ENCODE measurements around the gene DHRS4.
"Not testable (repeated sequence)": the region's sequence is repeated elsewhere in the genome, so short reads cannot be mapped to it uniquely, and the experiment has no call there.

The DHRS4 gene

GRCh38 chr14:23984891-23985602 lies 31.5 kb downstream of the DHRS4 start:
- no peak for ATAC-seq (replicated peaks)

GRCh38 chr14:23988223-23988606 lies 34.6 kb downstream of the DHRS4 start:
- H3K27ac Mint-ChIP-seq: peak overlapping the region; percentile 14
- ATAC-seq (replicated peaks): peak; percentile 17 to 23
- not testable (repeated sequence) for H3K36me3 Mint-ChIP-seq

More at GRCh38 chr14:23984891-23985602, 31.5 kb downstream of the DHRS4 start:
- H3K4me1 Mint-ChIP-seq: peaks cover 17 to 26% of the 10 kb centered on the region in 2 donors
- no peak overlapping the region for H3K4me3 Mint-ChIP-seq
- no peaks in the 10 kb centered on the region for H3K27me3 Mint-ChIP-seq
- no peaks in the 10 kb centered on the region for H3K9me3 Mint-ChIP-seq
- no peak overlapping the region for H3K27ac Mint-ChIP-seq
- peaks cover 8% of the 10 kb centered on the region in 2 donors for H3K36me3 Mint-ChIP-seq
- DNase-seq: no peak

GRCh38 chr14:23988607-23989363 lies 35.2 kb downstream of the DHRS4 start, which contains the start of gene DHRS4L2:
Gene DHRS4L2, plus strand, starts transcription at chr14:23988929. Its CDS starts 19 bp downstream, at chr14:23988948.
- Mint-ChIP-seq H3K27ac (peak within 1 kb of the TSS; percentile 86), H3K4me3 (peak within 1 kb of the TSS; percentile 81 to 84), H3K4me1 (peaks cover 12 to 20% of the 10 kb centered on the region in 2 donors)
- H3K9me3 Mint-ChIP-seq, H3K36me3 Mint-ChIP-seq, H3K27me3 Mint-ChIP-seq: not testable (repeated sequence)
- peak; percentile 95 to 97 for ATAC-seq (replicated peaks)
- DNase-seq: peak; percentile 72

More at GRCh38 chr14:23988223-23988606, 34.6 kb downstream of the DHRS4 start:
- H3K27me3 Mint-ChIP-seq, H3K9me3 Mint-ChIP-seq, DNase-seq: not testable (repeated sequence)
- peaks cover 12 to 20% of the 10 kb centered on the region in 2 donors for H3K4me1 Mint-ChIP-seq
- H3K4me3 Mint-ChIP-seq: peak overlapping the region; percentile 81 to 84

GRCh38 chr14:23989734-23990445 lies 36.3 kb downstream of the DHRS4 start:
- peak overlapping the region; percentile 86 for H3K27ac Mint-ChIP-seq
- H3K9me3 Mint-ChIP-seq; H3K36me3 Mint-ChIP-seq; DNase-seq; H3K27me3 Mint-ChIP-seq; ATAC-seq (replicated peaks): not testable (repeated sequence)
- H3K4me1 Mint-ChIP-seq: peaks cover 12 to 20% of the 10 kb centered on the region in 2 donors
- peak overlapping the region; percentile 81 to 84 for H3K4me3 Mint-ChIP-seq

GRCh38 chr14:23990961-23991360 lies 37.4 kb downstream of the DHRS4 start:
- H3K27me3 Mint-ChIP-seq; H3K9me3 Mint-ChIP-seq; ATAC-seq (replicated peaks); DNase-seq; H3K36me3 Mint-ChIP-seq; H3K27ac Mint-ChIP-seq; H3K4me3 Mint-ChIP-seq: not testable (repeated sequence)
- peaks cover 12 to 20% of the 10 kb centered on the region in 2 donors for H3K4me1 Mint-ChIP-seq

GRCh38 chr14:23993042-23993441 lies 39.5 kb downstream of the DHRS4 start:
- DNase-seq; H3K36me3 Mint-ChIP-seq; ATAC-seq (replicated peaks); H3K27me3 Mint-ChIP-seq; H3K27ac Mint-ChIP-seq; H3K9me3 Mint-ChIP-seq; H3K4me3 Mint-ChIP-seq: not testable (repeated sequence)
- peaks cover 11 to 17% of the 10 kb centered on the region in 2 donors for H3K4me1 Mint-ChIP-seq

GRCh38 chr14:23996009-23996408 lies 42.4 kb downstream of the DHRS4 start:
- ATAC-seq (replicated peaks); H3K4me3 Mint-ChIP-seq; H3K27me3 Mint-ChIP-seq; H3K36me3 Mint-ChIP-seq; H3K4me1 Mint-ChIP-seq; DNase-seq; H3K9me3 Mint-ChIP-seq; H3K27ac Mint-ChIP-seq: not testable (repeated sequence)

- not testable (repeated sequence) for H3K27ac Mint-ChIP-seq; H3K27me3 Mint-ChIP-seq; ATAC-seq (replicated peaks); H3K4me1 Mint-ChIP-seq; H3K36me3 Mint-ChIP-seq; H3K4me3 Mint-ChIP-seq; DNase-seq; H3K9me3 Mint-ChIP-seq
These were observed 43.3 kb downstream of the DHRS4 start for GRCh38 chr14:23996825-23997224.

- not testable (repeated sequence) for H3K4me3 Mint-ChIP-seq; DNase-seq; H3K9me3 Mint-ChIP-seq; H3K4me1 Mint-ChIP-seq; H3K27ac Mint-ChIP-seq; ATAC-seq (replicated peaks); H3K27me3 Mint-ChIP-seq; H3K36me3 Mint-ChIP-seq
These were observed 46.1 kb downstream of the DHRS4 start for GRCh38 chr14:23999640-24000039.

GRCh38 chr14:24001078-24001477 lies 47.5 kb downstream of the DHRS4 start:
- H3K4me1 Mint-ChIP-seq, H3K4me3 Mint-ChIP-seq, H3K27me3 Mint-ChIP-seq, DNase-seq, H3K36me3 Mint-ChIP-seq, H3K9me3 Mint-ChIP-seq: not testable (repeated sequence)
- peak; percentile 59 to 72 for ATAC-seq (replicated peaks)
- peak overlapping the region; percentile 67 for H3K27ac Mint-ChIP-seq

- H3K36me3 Mint-ChIP-seq, DNase-seq, H3K4me3 Mint-ChIP-seq, H3K27me3 Mint-ChIP-seq, H3K27ac Mint-ChIP-seq, H3K4me1 Mint-ChIP-seq, H3K9me3 Mint-ChIP-seq: not testable (repeated sequence)
- peak; percentile 68 to 78 for ATAC-seq (replicated peaks)
These were observed 48.1 kb downstream of the DHRS4 start for GRCh38 chr14:24001679-24002078.

GRCh38 chr14:24006471-24006816 lies 52.9 kb downstream of the DHRS4 start:
- not testable (repeated sequence) for H3K36me3 Mint-ChIP-seq, H3K27me3 Mint-ChIP-seq, DNase-seq, H3K9me3 Mint-ChIP-seq, H3K27ac Mint-ChIP-seq
- H3K4me1 Mint-ChIP-seq: peaks cover 13 to 28% of the 10 kb centered on the region in 2 donors
- ATAC-seq (replicated peaks): peak; percentile 41 to 45
- H3K4me3 Mint-ChIP-seq: peak overlapping the region; percentile 17 to 83

GRCh38 chr14:24006817-24007652 lies 53.5 kb downstream of the DHRS4 start:
- ATAC-seq (replicated peaks): peak; percentile 92 to 95
- peak; percentile 54 for DNase-seq
- H3K36me3 Mint-ChIP-seq, H3K27me3 Mint-ChIP-seq, H3K9me3 Mint-ChIP-seq: not testable (repeated sequence)
- peak overlapping the region; percentile 65 for H3K27ac Mint-ChIP-seq
- peak overlapping the region; percentile 82 to 83 for H3K4me3 Mint-ChIP-seq
- peaks cover 13 to 28% of the 10 kb centered on the region in 2 donors for H3K4me1 Mint-ChIP-seq

GRCh38 chr14:24011051-24011450 lies 57.5 kb downstream of the DHRS4 start:
- no peak for ATAC-seq (replicated peaks)
- no peaks in the 10 kb centered on the region for H3K36me3 Mint-ChIP-seq
- H3K4me3 Mint-ChIP-seq: no peak overlapping the region
- DNase-seq: no peak
- no peaks in the 10 kb centered on the region for H3K9me3 Mint-ChIP-seq
- no peaks in the 10 kb centered on the region for H3K27me3 Mint-ChIP-seq
- H3K27ac Mint-ChIP-seq: peak overlapping the region; percentile 1
- H3K4me1 Mint-ChIP-seq: peaks cover 13 to 28% of the 10 kb centered on the region in 2 donors
